Spleen (tissue), 11 donors: ENCODE data around the gene FBXL17. TPM values are rescaled to one million over a fixed set of nuclear protein-coding genes. Genes with fewer than 3 reads are reported as not detected.

ENCODE experiments used
- DNase-seq: peaks from one replicate; pipeline ENCODE4 v3.0.0-alpha.2; 2020
- H3K27ac ChIP-seq, 8 donors: fragments of 200-600 bp; sonication (generic) in 7 of 8; 1 replicate in 4 of 8; 2 replicates in 4 of 8; pipeline versions ENCODE4 v1.5.0 to v1.8.0; 2016 to 2021; ENCODE audit warnings: inconsistent platforms in 4 of 8, mild to moderate bottlenecking in 4 of 8, moderate library complexity in 1 of 8
- H3K27me3 ChIP-seq, 7 donors: fragments of 200-600 bp; sonication (generic) in 6 of 7; replicated peaks in 1 of 7; 1 replicate in 4 of 7; 2 replicates in 3 of 7; pipeline versions ENCODE4 v1.5.0 to v1.8.0; 2016 to 2021; ENCODE audit warnings: inconsistent platforms in 3 of 7, mild to moderate bottlenecking in 1 of 7
- H3K36me3 ChIP-seq, 6 donors: fragments of 200-600 bp; sonication (generic) in 5 of 6; 1 replicate in 4 of 6; 2 replicates in 2 of 6; pipeline versions ENCODE4 v1.5.0 to v1.8.0; 2016 to 2021; ENCODE audit warnings: inconsistent platforms in 2 of 6
- H3K4me1 ChIP-seq, 6 donors: fragments of 200-600 bp; sonication (generic) in 5 of 6; 1 replicate in 3 of 6; 2 replicates in 3 of 6; pipeline versions ENCODE4 v1.5.0 to v1.8.0; 2016 to 2021; ENCODE audit warnings: inconsistent platforms in 3 of 6
- H3K4me3 ChIP-seq, 8 donors: fragments of 200-600 bp; sonication (generic) in 7 of 8; 1 replicate in 4 of 8; 2 replicates in 4 of 8; pipeline versions ENCODE4 v1.5.0 to v1.8.0; 2016 to 2021; ENCODE audit warnings: inconsistent platforms in 4 of 8, mild to moderate bottlenecking in 4 of 8, moderate library complexity in 2 of 8
- H3K9me3 ChIP-seq, 8 donors: fragments of 200-600 bp; sonication (generic) in 7 of 8; 1 replicate in 4 of 8; 2 replicates in 4 of 8; pipeline versions ENCODE4 v1.5.0 to v1.8.0; 2016 to 2021; ENCODE audit warnings: inconsistent platforms in 4 of 8
- CTCF ChIP-seq, 11 experiments: fragments of 200-600 bp in 7 of 11; fragments of 450-650 bp in 4 of 11; sonication (generic) in 4 of 11; IDR thresholded peaks in 8 of 11; conservative IDR thresholded peaks in 3 of 11; 1 replicate in 7 of 11; 2 replicates in 4 of 11; pipeline versions ENCODE4 v1.4.0 to v1.8.0; 2016 to 2021; ENCODE audit warnings: antibody characterized with exemption in 11 of 11, inconsistent platforms in 4 of 11, mild to moderate bottlenecking in 1 of 11
- POLR2A ChIP-seq, 3 donors: fragments of 450-650 bp; IDR thresholded peaks; one replicate each; pipeline ENCODE4 v1.5.1; 2017; ENCODE audit warnings: antibody characterized with exemption in 3 of 3, mild to moderate bottlenecking in 1 of 3
- POLR2AphosphoS5 ChIP-seq, 3 donors: sonication (generic); formaldehyde crosslinking; IDR thresholded peaks; one replicate each; pipeline ENCODE4 v1.5.1; 2017; ENCODE audit warnings: antibody characterized with exemption in 3 of 3
- WGBS, 5 donors: extraction: QIAGEN DNeasy Blood & Tissue Kit in 3 of 5; methylation state at CpG; one replicate each; pipeline versions ENCODE4 v1.1.5 to v1.1.7; 2013 to 2018; 5-methylcytosine and 5-hydroxymethylcytosine counted together
- intact Hi-C: fragments of 100-400 bp; cut with DNase I; formaldehyde crosslinking; loops from one replicate; pipeline ENCODE4 v1.15.0; 2023; ENCODE audit warnings: low total_unique reads
- polyA plus RNA-seq, 3 donors: library from polyadenylated mRNA; stranded (reverse); fragments of 200-250 nt; gene quantifications; one replicate each; pipeline ENCODE4 v1.2.1, GENCODE V29; 2013
- total RNA-seq, 7 donors: library from RNA; depleted of rRNA in 3 of 7; stranded (reverse); fragments of >200 nt in 3 of 7; fragmentation: NEBNext Ultra II Directional in 4 of 7; extraction: Animal tissue kit (Norgen Biotek cat#: 25700) in 4 of 7; gene quantifications; one replicate each; pipeline versions ENCODE4 v1.1.0 to v1.2.1, GENCODE V29; 2016 to 2021
- donor health status: healthy with polysubstance abuse.
- donor health status: DM: no; HTN: no; CAD: no; lungs with moderate emphysema.
- donor health status: DM: no; HTN: no; CAD: no.
- donor health status: Bipolar disorder and iron deficiency.
- donor health status: healthy.
- donor health status: DM: no; HTN: no; CAD: no.
- donor health status: DM: yes; HTN: yes; CAD: no.

FBXL17 gene
- total and polyA plus RNA-seq, 10 donors, result 5.1 to 39.9 (median 21.8) TPM

GRCh38 chr5:108136493-108136892 is 245.4 kb downstream of the FBXL17 start:
- Histone ChIP-seq H3K9me3 (no peaks in the 10 kb centered on the region), H3K4me1 (no peaks in the 10 kb centered on the region), H3K4me3 (no peak overlapping the region), H3K36me3 (no peaks in the 10 kb centered on the region), H3K27me3 (no peaks in the 10 kb centered on the region), H3K27ac (no peak overlapping the region)
- no peak for DNase-seq
- 74 to 86% (median 78%) methylated on average over 2 of the region's 2 CpGs for WGBS, 5 donors
- intact Hi-C loops, result no loop called here
- TF ChIP-seq POLR2A (IDR thresholded peaks at IDR 0.05) (no peak), CTCF (IDR thresholded peaks at IDR 0.05 in 8 of 11, conservative IDR thresholded peaks at IDR 0.05 in 3 of 11) (no peak), POLR2AphosphoS5 (IDR thresholded peaks at IDR 0.05) (no peak)

DNA sequence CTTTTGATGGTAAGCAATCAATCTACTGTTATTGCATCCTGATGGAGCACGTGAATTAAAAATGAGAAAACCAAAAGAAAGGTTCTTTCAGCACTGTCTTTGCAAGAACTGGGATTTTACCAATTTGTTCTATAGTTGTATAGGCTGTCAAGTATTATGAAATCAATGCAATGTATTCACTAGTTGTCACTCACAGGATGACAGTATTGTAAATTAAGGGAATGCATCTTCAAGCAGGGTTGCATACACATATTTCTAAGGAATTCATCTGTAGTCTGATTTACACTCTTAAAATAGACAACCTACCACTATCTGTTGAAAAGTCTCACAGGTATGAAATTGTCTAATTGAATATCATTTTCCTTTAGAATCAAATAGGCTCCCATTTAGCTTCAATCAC is 252.8 kb downstream of the FBXL17 start:
- no peaks in the 10 kb centered on the region for H3K27me3 ChIP-seq
- intact Hi-C loops, result no loop called here
- DNase-seq, result no peak
- no peaks in the 10 kb centered on the region for H3K36me3 ChIP-seq
- H3K27ac ChIP-seq, result no peak overlapping the region
- H3K9me3 ChIP-seq, result no peaks in the 10 kb centered on the region
- H3K4me3 ChIP-seq, result no peak overlapping the region
- no peak for TF ChIP-seq CTCF (IDR thresholded peaks at IDR 0.05 in 8 of 11, conservative IDR thresholded peaks at IDR 0.05 in 3 of 11)
- no peak for TF ChIP-seq POLR2AphosphoS5 (IDR thresholded peaks at IDR 0.05)
- TF ChIP-seq POLR2A (IDR thresholded peaks at IDR 0.05), result no peak
- 98 to 100% (median 98%) methylated on average over 1 of the region's 1 CpG for WGBS, 5 donors
- no peaks in the 10 kb centered on the region for H3K4me1 ChIP-seq

DNA sequence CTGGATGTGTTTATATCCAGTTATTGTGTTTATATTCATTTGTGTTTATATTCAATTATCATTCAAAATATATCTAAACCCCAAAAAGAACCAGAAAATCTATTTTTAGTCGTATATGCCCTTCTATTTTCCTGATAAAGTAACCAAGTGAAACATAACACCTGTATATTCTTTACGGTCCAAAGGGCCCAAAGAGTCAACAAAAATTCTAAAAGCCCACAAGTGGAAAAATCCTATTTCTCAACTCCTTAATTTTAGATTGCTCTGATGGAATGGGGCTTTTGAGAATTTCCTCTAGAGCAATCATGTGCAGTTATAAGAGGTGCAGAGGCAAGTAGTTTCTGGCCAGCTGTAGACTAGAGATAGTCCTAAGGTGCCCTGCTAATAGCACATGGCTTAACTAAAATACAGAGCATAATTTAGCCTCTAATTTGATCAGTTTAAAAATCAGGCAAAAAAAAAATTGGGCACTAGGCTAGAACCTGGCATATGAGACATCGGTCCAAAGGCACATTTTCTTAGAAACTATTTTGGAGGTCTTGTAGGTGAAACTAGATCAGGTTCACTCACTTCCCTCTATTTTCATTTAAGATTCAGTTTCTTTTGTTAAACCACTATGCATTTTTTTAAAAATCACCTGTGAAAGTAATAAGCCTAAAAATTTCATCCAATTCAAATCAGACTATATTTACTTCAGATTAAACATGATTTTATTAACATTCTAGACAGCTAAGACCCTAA is 256.0 kb downstream of the FBXL17 start:
- TF ChIP-seq POLR2AphosphoS5 (IDR thresholded peaks at IDR 0.05) (no peak), CTCF (IDR thresholded peaks at IDR 0.05 in 8 of 11, conservative IDR thresholded peaks at IDR 0.05 in 3 of 11) (no peak), POLR2A (IDR thresholded peaks at IDR 0.05) (no peak)
- peaks cover 0 to 3% (median 0%) of the 10 kb centered on the region in 6 donors for H3K36me3 ChIP-seq
- intact Hi-C loops, result no loop called here
- 77 to 97% (median 95%) methylated on average over 3 of the region's 3 CpGs for WGBS, 5 donors
- H3K4me3 ChIP-seq, result no peak overlapping the region
- H3K27me3 ChIP-seq, result no peaks in the 10 kb centered on the region
- DNase-seq, result no peak
- no peaks in the 10 kb centered on the region for H3K9me3 ChIP-seq
- no peak overlapping the region for H3K27ac ChIP-seq
- H3K4me1 ChIP-seq, result no peaks in the 10 kb centered on the region

- H3K36me3 ChIP-seq, result peaks cover 0 to 15% (median 2%) of the 10 kb centered on the region in 6 donors
- H3K4me1 ChIP-seq, result no peaks in the 10 kb centered on the region
- no peak for DNase-seq
- no peaks in the 10 kb centered on the region for H3K9me3 ChIP-seq
- H3K4me3 ChIP-seq, result no peak overlapping the region
- H3K27ac ChIP-seq, result no peak overlapping the region
- no peaks in the 10 kb centered on the region for H3K27me3 ChIP-seq
- no peak for TF ChIP-seq CTCF (IDR thresholded peaks at IDR 0.05 in 8 of 11, conservative IDR thresholded peaks at IDR 0.05 in 3 of 11)
- TF ChIP-seq POLR2A (IDR thresholded peaks at IDR 0.05), result no peak
- intact Hi-C loops, result no loop called here
- WGBS, 5 donors, result 91 to 98% (median 93%) methylated on average over 4 of the region's 4 CpGs
These were observed 257.3 kb downstream of the FBXL17 start for GRCh38 chr5:108124596-108124995.
